DOHH2 (cell line): Measurements from ENCODE around the gene ARFIP1.

Experiments used
- H3F3A ChIP-seq: fragments of 200-600 bp; sonication (generic), shearing (Covaris generic); 2 replicates; pipeline ENCODE4 v1.6.0; 2016; ENCODE audit warnings: antibody characterized with exemption, mild to moderate bottlenecking; ENCODE audit not compliant: control insufficient read depth, insufficient read depth
- H3K27ac ChIP-seq: fragments of 200-600 bp; sonication (generic); 2 replicates; pipeline ENCODE4 v1.5.1; 2014; ENCODE audit warnings: low read depth, mild to moderate bottlenecking, low read length, moderate library complexity
- H3K27me3 ChIP-seq: fragments of 200-600 bp; sonication (generic); 2 replicates; pipeline ENCODE4 v1.6.1; 2014; ENCODE audit warnings: mild to moderate bottlenecking, low read length, mixed read lengths; ENCODE audit not compliant: control insufficient read depth
- H3K36me3 ChIP-seq: fragments of 200-600 bp; sonication (generic); 2 replicates; pipeline ENCODE4 v1.6.1; 2014; ENCODE audit warnings: mild to moderate bottlenecking, low read length, moderate library complexity, mixed read lengths; ENCODE audit not compliant: control insufficient read depth
- H3K4me1 ChIP-seq: fragments of 200-600 bp; sonication (generic); 2 replicates; pipeline ENCODE4 v1.6.1; 2014; ENCODE audit warnings: mild to moderate bottlenecking, low read length, mixed read lengths; ENCODE audit not compliant: control insufficient read depth
- H3K4me2 ChIP-seq: fragments of 200-600 bp; sonication (generic); 2 replicates; pipeline ENCODE4 v1.6.0; 2014; ENCODE audit warnings: mild to moderate bottlenecking, low read length, moderate library complexity
- H3K4me3 ChIP-seq: fragments of 200-600 bp; sonication (generic); 2 replicates; pipeline ENCODE4 v1.5.1; 2014; ENCODE audit warnings: mild to moderate bottlenecking, low read length, mixed read lengths
- H3K79me2 ChIP-seq: fragments of 200-600 bp; sonication (generic); 2 replicates; pipeline ENCODE4 v1.6.1; 2014; ENCODE audit warnings: mild to moderate bottlenecking, low read length, mixed read lengths; ENCODE audit not compliant: control insufficient read depth
- H3K9me2 ChIP-seq: fragments of 200-600 bp; sonication (generic); replicated peaks from 2 replicates; pipeline ENCODE4 v1.6.1; 2014; ENCODE audit warnings: mild to moderate bottlenecking, low read length, mixed read lengths; ENCODE audit not compliant: control insufficient read depth
- H3K9me3 ChIP-seq: fragments of 200-600 bp; sonication (generic); 2 replicates; pipeline ENCODE4 v1.6.1; 2014; ENCODE audit warnings: antibody characterized with exemption, low read length, mixed read lengths; ENCODE audit not compliant: control insufficient read depth, insufficient read depth
- H4K20me1 ChIP-seq: fragments of 200-600 bp; sonication (generic); 2 replicates; pipeline ENCODE4 v1.6.0; 2014; ENCODE audit warnings: low read depth, mild to moderate bottlenecking, antibody characterized with exemption, low read length, moderate library complexity; ENCODE audit not compliant: control insufficient read depth, insufficient read depth
- EZH2phosphoT487 ChIP-seq: fragments of 200-600 bp; sonication (generic); IDR thresholded peaks from 2 replicates; pipeline ENCODE4 v1.6.1; 2017; ENCODE audit warnings: borderline replicate concordance, mild to moderate bottlenecking, antibody characterized with exemption, low read length, moderate library complexity, mixed read lengths
- TF ChIP-seq, protein P1 (sequence below): fragments of 200-600 bp; sonication (generic); IDR thresholded peaks from one replicate; pipeline ENCODE4 v1.5.1; 2014; ENCODE audit warnings: antibody characterized with exemption, mild to moderate bottlenecking, low read depth, low read length; ENCODE audit not compliant: poor library complexity, severe bottlenecking

Gene ARFIP1

DNA sequence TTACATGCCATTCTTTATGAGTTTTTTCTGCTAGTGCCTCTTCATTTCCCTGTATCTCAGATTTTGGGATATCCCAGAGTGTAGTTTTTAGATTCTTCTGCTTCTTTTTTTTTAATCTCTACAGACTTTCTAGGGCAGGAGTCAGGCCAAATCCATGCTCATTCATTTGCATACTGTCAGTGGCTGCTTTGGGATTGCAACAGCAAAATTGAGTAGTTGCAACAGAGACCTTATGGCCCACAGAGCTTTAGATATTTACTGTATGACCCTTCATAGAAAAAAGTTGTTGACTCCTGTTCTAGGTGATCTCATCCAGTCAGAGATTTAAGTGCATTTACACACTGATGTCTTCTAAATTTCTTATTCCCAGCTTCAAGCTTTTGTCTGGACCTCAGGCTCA, 35.3 kb downstream of the ARFIP1 start:
- H3K27me3 ChIP-seq = no peaks in the 10 kb centered on the region
- H3K79me2 ChIP-seq = no peaks in the 10 kb centered on the region
- no peaks in the 10 kb centered on the region for H4K20me1 ChIP-seq
- TF ChIP-seq EZH2phosphoT487 = no peak
- TF ChIP-seq, protein P1, sequence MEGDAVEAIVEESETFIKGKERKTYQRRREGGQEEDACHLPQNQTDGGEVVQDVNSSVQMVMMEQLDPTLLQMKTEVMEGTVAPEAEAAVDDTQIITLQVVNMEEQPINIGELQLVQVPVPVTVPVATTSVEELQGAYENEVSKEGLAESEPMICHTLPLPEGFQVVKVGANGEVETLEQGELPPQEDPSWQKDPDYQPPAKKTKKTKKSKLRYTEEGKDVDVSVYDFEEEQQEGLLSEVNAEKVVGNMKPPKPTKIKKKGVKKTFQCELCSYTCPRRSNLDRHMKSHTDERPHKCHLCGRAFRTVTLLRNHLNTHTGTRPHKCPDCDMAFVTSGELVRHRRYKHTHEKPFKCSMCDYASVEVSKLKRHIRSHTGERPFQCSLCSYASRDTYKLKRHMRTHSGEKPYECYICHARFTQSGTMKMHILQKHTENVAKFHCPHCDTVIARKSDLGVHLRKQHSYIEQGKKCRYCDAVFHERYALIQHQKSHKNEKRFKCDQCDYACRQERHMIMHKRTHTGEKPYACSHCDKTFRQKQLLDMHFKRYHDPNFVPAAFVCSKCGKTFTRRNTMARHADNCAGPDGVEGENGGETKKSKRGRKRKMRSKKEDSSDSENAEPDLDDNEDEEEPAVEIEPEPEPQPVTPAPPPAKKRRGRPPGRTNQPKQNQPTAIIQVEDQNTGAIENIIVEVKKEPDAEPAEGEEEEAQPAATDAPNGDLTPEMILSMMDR = no peak
- no peak overlapping the region for H3K4me3 ChIP-seq
- H3K4me2 ChIP-seq = no peak overlapping the region
- H3K4me1 ChIP-seq = peaks cover 13% of the 10 kb centered on the region
- H3K36me3 ChIP-seq = no peaks in the 10 kb centered on the region
- H3K9me2 ChIP-seq = no peaks in the 10 kb centered on the region
- no peaks in the 10 kb centered on the region for H3K9me3 ChIP-seq
- no peaks in the 10 kb centered on the region for H3F3A ChIP-seq
- no peak overlapping the region for H3K27ac ChIP-seq

DNA sequence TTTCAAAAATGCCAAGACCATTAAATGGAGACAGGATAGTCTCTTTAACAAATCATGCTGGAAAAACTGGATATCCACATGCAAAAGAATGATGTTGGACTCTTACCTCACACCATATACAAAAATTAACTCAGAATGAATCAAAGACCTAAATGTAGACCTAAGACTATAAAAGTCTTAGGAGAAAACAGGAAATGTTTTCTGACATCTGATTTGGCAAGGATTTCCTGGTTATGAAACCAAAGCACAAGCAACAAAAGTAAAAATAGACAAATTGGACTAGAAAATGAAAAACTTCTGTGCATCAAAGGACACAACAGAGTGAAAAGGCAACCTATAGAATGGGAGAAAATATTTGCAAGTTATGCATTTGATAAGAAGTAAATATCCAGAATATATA, 37.6 kb downstream of the ARFIP1 start:
- no peaks in the 10 kb centered on the region for H3K36me3 ChIP-seq
- peaks cover 13% of the 10 kb centered on the region for H3K4me1 ChIP-seq
- H3K27ac ChIP-seq = no peak overlapping the region
- H3K4me2 ChIP-seq = no peak overlapping the region
- no peaks in the 10 kb centered on the region for H3F3A ChIP-seq
- no peak overlapping the region for H3K4me3 ChIP-seq
- H3K27me3 ChIP-seq = no peaks in the 10 kb centered on the region
- H3K79me2 ChIP-seq = no peaks in the 10 kb centered on the region
- no peak for TF ChIP-seq EZH2phosphoT487
- TF ChIP-seq, protein P1 = no peak
- no peaks in the 10 kb centered on the region for H4K20me1 ChIP-seq
- no peaks in the 10 kb centered on the region for H3K9me3 ChIP-seq
- no peaks in the 10 kb centered on the region for H3K9me2 ChIP-seq

DNA sequence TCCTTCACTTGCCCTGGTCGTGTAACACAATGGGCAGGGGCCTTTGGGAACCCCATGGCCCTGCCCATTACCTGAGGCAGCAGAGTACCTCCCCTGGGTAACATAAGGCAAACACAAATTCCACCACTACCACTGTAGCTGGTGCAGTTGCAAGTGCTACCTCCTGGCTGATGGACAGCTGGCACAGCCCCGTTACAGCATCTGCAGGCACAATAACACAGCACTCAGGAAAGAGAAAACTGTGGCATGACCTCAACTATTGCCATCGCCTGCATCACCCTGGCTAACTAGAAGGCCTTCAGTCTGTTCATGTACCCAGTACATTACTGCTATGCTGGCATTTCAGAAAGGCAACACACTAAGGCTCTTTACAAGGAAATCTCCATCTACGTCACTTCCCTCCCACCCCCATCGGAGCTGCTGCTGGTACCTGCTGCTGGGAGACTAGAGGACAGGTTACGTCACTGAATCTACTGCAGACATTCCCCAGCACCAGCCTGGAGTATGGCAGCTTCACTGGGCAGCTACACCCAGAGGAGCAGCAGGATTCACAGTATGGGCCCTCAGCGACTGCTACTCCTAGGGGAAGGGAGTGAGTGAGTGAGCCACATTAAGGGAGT, 39.4 kb downstream of the ARFIP1 start:
- H3K36me3 ChIP-seq = no peaks in the 10 kb centered on the region
- H3K9me2 ChIP-seq = no peaks in the 10 kb centered on the region
- no peak overlapping the region for H3K4me3 ChIP-seq
- H3K79me2 ChIP-seq = no peaks in the 10 kb centered on the region
- no peak overlapping the region for H3K27ac ChIP-seq
- TF ChIP-seq, protein P1 = no peak
- no peak for TF ChIP-seq EZH2phosphoT487
- no peaks in the 10 kb centered on the region for H4K20me1 ChIP-seq
- H3K27me3 ChIP-seq = no peaks in the 10 kb centered on the region
- H3K4me1 ChIP-seq = peaks cover 10% of the 10 kb centered on the region
- H3K4me2 ChIP-seq = no peak overlapping the region
- H3F3A ChIP-seq = no peaks in the 10 kb centered on the region
- no peaks in the 10 kb centered on the region for H3K9me3 ChIP-seq
